Loucy (cell line): Measurements from ENCODE around the gene CELF4.

ENCODE experiments used
- H2AFZ ChIP-seq: fragments of 200-600 bp; sonication (generic); 2 replicates; pipeline ENCODE4 v1.6.0; 2016; ENCODE audit warnings: antibody characterized with exemption, mild to moderate bottlenecking, low read length, moderate library complexity
- H3F3A ChIP-seq: fragments of 200-600 bp; 2 replicates; pipeline ENCODE4 v1.6.0; 2016; ENCODE audit warnings: antibody characterized with exemption, low read depth, mild to moderate bottlenecking
- H3K27me3 ChIP-seq: fragments of 200-600 bp; sonication (generic); 2 replicates; pipeline ENCODE4 v1.6.1; 2014; ENCODE audit warnings: low read length, mild to moderate bottlenecking; ENCODE audit not compliant: insufficient read depth, poor library complexity, severe bottlenecking
- H3K36me3 ChIP-seq: fragments of 200-600 bp; sonication (generic); 2 replicates; pipeline ENCODE4 v1.6.1; 2016; ENCODE audit warnings: low read length; ENCODE audit not compliant: insufficient read depth
- H3K4me1 ChIP-seq: fragments of 200-600 bp; sonication (generic); 2 replicates; pipeline ENCODE4 v1.5.1; 2014; ENCODE audit warnings: low read length, mild to moderate bottlenecking; ENCODE audit not compliant: insufficient read depth, poor library complexity, severe bottlenecking
- H3K4me2 ChIP-seq: fragments of 200-600 bp; sonication (generic); 2 replicates; pipeline ENCODE4 v1.6.0; 2014; ENCODE audit warnings: antibody characterized with exemption, low read length, low read depth, mild to moderate bottlenecking; ENCODE audit not compliant: poor library complexity, severe bottlenecking
- H3K4me3 ChIP-seq: fragments of 200-600 bp; sonication (generic); 2 replicates; pipeline ENCODE4 v1.5.1; 2014; ENCODE audit warnings: low read length, mild to moderate bottlenecking, mixed read lengths; ENCODE audit not compliant: poor library complexity, severe bottlenecking
- H3K79me2 ChIP-seq: fragments of 200-600 bp; sonication (generic); 2 replicates; pipeline ENCODE4 v1.6.1; 2014; ENCODE audit warnings: low read length; ENCODE audit not compliant: insufficient read depth
- H3K9ac ChIP-seq: fragments of 200-600 bp; sonication (generic); 2 replicates; pipeline ENCODE4 v1.6.0; 2014; ENCODE audit warnings: mild to moderate bottlenecking, low read depth, low read length, moderate library complexity; ENCODE audit not compliant: poor library complexity, severe bottlenecking
- H3K9me2 ChIP-seq: fragments of 200-600 bp; sonication (generic); replicated peaks from 2 replicates; pipeline ENCODE4 v1.6.1; 2016; ENCODE audit warnings: low read depth, low read length, mixed read lengths
- H3K9me3 ChIP-seq: fragments of 200-600 bp; sonication (generic); 2 replicates; pipeline ENCODE4 v1.6.1; 2014; ENCODE audit warnings: mild to moderate bottlenecking, antibody characterized with exemption, low read length, low read depth; ENCODE audit not compliant: insufficient read depth
- H4K20me1 ChIP-seq: fragments of 200-600 bp; sonication (generic); 2 replicates; pipeline ENCODE4 v1.6.0; 2014; ENCODE audit warnings: antibody characterized with exemption, low read length, mild to moderate bottlenecking; ENCODE audit not compliant: insufficient read depth, poor library complexity, severe bottlenecking
- EZH2phosphoT487 ChIP-seq: fragments of 200-600 bp; IDR thresholded peaks from 2 replicates; pipeline ENCODE4 v1.6.1; 2018; ENCODE audit warnings: antibody characterized with exemption, mild to moderate bottlenecking, moderate library complexity, borderline replicate concordance
- TF ChIP-seq, protein P1 (sequence below): fragments of 200-600 bp; sonication (generic); conservative IDR thresholded peaks from 2 replicates; pipeline ENCODE4 v1.5.1; 2014; ENCODE audit warnings: mild to moderate bottlenecking, antibody characterized with exemption, low read length

The CELF4 gene

DNA sequence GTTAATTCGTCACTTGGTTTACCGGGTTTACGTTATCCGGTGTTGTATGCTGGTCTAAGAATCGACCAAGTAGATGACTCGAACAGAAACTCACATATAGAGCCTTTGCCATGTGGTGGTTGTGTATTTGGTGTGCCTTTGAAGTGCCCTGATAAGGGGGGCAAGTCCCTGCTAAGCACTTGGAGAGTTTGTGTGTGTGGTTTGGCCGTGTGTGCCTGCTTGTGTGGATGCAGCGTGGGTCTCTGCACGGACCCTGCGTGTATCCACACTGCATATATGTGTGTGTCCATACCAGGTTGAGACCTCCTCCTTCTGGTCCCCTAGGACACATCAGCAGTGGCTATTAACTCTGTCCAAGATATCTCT, 2.4 kb upstream of the CELF4 start:
- Histone ChIP-seq H3K9me2 (no peaks in the 10 kb centered on the region), H3K4me2 (no peak overlapping the region), H3K27me3 (no peaks in the 10 kb centered on the region), H3K79me2 (no peaks in the 10 kb centered on the region), H3F3A (no peaks in the 10 kb centered on the region), H2AFZ (no peak overlapping the region), H3K36me3 (no peaks in the 10 kb centered on the region), H4K20me1 (no peaks in the 10 kb centered on the region), H3K9me3 (no peaks in the 10 kb centered on the region), H3K4me3 (no peak overlapping the region), H3K9ac (no peak overlapping the region), H3K4me1 (no peaks in the 10 kb centered on the region)
- TF ChIP-seq EZH2phosphoT487 = no peak
- TF ChIP-seq, protein P1, sequence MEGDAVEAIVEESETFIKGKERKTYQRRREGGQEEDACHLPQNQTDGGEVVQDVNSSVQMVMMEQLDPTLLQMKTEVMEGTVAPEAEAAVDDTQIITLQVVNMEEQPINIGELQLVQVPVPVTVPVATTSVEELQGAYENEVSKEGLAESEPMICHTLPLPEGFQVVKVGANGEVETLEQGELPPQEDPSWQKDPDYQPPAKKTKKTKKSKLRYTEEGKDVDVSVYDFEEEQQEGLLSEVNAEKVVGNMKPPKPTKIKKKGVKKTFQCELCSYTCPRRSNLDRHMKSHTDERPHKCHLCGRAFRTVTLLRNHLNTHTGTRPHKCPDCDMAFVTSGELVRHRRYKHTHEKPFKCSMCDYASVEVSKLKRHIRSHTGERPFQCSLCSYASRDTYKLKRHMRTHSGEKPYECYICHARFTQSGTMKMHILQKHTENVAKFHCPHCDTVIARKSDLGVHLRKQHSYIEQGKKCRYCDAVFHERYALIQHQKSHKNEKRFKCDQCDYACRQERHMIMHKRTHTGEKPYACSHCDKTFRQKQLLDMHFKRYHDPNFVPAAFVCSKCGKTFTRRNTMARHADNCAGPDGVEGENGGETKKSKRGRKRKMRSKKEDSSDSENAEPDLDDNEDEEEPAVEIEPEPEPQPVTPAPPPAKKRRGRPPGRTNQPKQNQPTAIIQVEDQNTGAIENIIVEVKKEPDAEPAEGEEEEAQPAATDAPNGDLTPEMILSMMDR = no peak

GRCh38 chr18:37567061-37567993, 1.7 kb upstream of the CELF4 start:
- no peaks in the 10 kb centered on the region for H4K20me1 ChIP-seq
- H3K4me3 ChIP-seq = no peak overlapping the region
- H3K36me3 ChIP-seq = no peaks in the 10 kb centered on the region
- H3K9me3 ChIP-seq = no peaks in the 10 kb centered on the region
- no peak overlapping the region for H2AFZ ChIP-seq
- no peak overlapping the region for H3K4me2 ChIP-seq
- no peaks in the 10 kb centered on the region for H3K79me2 ChIP-seq
- H3F3A ChIP-seq = no peaks in the 10 kb centered on the region
- no peaks in the 10 kb centered on the region for H3K27me3 ChIP-seq
- H3K9me2 ChIP-seq = no peaks in the 10 kb centered on the region
- TF ChIP-seq EZH2phosphoT487 = no peak
- TF ChIP-seq, protein P1 = no peak
- no peaks in the 10 kb centered on the region for H3K4me1 ChIP-seq
- H3K9ac ChIP-seq = no peak overlapping the region

GRCh38 chr18:37566479-37567060, 972 bp upstream of the CELF4 start:
- Histone ChIP-seq H3K27me3 (no peaks in the 10 kb centered on the region), H4K20me1 (no peaks in the 10 kb centered on the region), H3K9me3 (no peaks in the 10 kb centered on the region), H3K4me3 (no peak overlapping the region), H3F3A (no peaks in the 10 kb centered on the region), H3K4me1 (no peaks in the 10 kb centered on the region), H3K9ac (no peak overlapping the region), H3K79me2 (no peaks in the 10 kb centered on the region), H3K36me3 (no peaks in the 10 kb centered on the region), H3K9me2 (no peaks in the 10 kb centered on the region), H3K4me2 (no peak overlapping the region), H2AFZ (no peak overlapping the region)
- no peak for TF ChIP-seq EZH2phosphoT487
- TF ChIP-seq, protein P1 = no peak
